Gastroesophageal sphincter (tissue), 4 donors: ENCODE data around the gene ADH4. TPM values are rescaled to one million over a fixed set of nuclear protein-coding genes. Genes with fewer than 3 reads are reported as not detected.

Experiments used
- ATAC-seq: fragments of 150-250 bp; one replicate; pipeline ENCODE4 v1.9.1; 2016; ENCODE audit warnings: mild to moderate bottlenecking, moderate library complexity
- H3K27ac ChIP-seq, 4 donors: fragments of 200-600 bp; sonication (generic) in 3 of 4; 1 replicate in 3 of 4; 2 replicates in 1 of 4; pipeline ENCODE4 v1.5.1; 2016 to 2019
- H3K27me3 ChIP-seq: fragments of 200-600 bp; sonication (generic); one replicate; pipeline ENCODE4 v1.5.1; 2019
- H3K36me3 ChIP-seq, 2 donors: fragments of 200-600 bp; sonication (generic); one replicate each; pipeline ENCODE4 v1.5.1; 2019; ENCODE audit warnings: control low read depth in 1 of 2
- H3K4me1 ChIP-seq, 3 donors: fragments of 200-600 bp; sonication (generic); 1 replicate in 2 of 3; 2 replicates in 1 of 3; pipeline ENCODE4 v1.5.1; 2016 to 2019; ENCODE audit warnings: control low read depth in 2 of 3
- H3K4me3 ChIP-seq, 2 donors: fragments of 200-600 bp; sonication (generic); one replicate each; pipeline ENCODE4 v1.5.1; 2019; ENCODE audit warnings: mild to moderate bottlenecking in 1 of 2, moderate library complexity in 1 of 2
- H3K9me3 ChIP-seq, 3 donors: fragments of 200-600 bp; sonication (generic); one replicate each; pipeline ENCODE4 v1.5.1; 2017 to 2019; ENCODE audit warnings: control low read depth in 2 of 3
- CTCF ChIP-seq, 4 experiments: fragments of 200-600 bp in 2 of 4; fragments of 450-650 bp in 2 of 4; sonication (generic) in 1 of 4; IDR thresholded peaks; one replicate each; pipeline ENCODE4 v1.5.1; 2017 to 2019; ENCODE audit warnings: antibody characterized with exemption in 4 of 4, mild to moderate bottlenecking in 2 of 4, moderate library complexity in 2 of 4
- EP300 ChIP-seq: sonication (generic); formaldehyde crosslinking; IDR thresholded peaks from one replicate; pipeline ENCODE4 v1.6.1; 2017; ENCODE audit warnings: antibody characterized with exemption, mild to moderate bottlenecking
- POLR2A ChIP-seq, 2 donors: fragments of 450-650 bp; IDR thresholded peaks; one replicate each; pipeline ENCODE4 v1.6.1; 2017; ENCODE audit warnings: antibody characterized with exemption in 2 of 2, mild to moderate bottlenecking in 2 of 2, moderate library complexity in 1 of 2
- POLR2AphosphoS5 ChIP-seq: sonication (generic); formaldehyde crosslinking; IDR thresholded peaks from one replicate; pipeline ENCODE4 v1.6.1; 2017; ENCODE audit warnings: antibody characterized with exemption
- WGBS, 2 donors: methylation state at CpG; one replicate each; pipeline ENCODE4 v1.1.5; 2018; ENCODE audit warnings: low coverage in 1 of 2; 5-methylcytosine and 5-hydroxymethylcytosine counted together
- total RNA-seq, 4 donors: library from RNA; depleted of rRNA; stranded (reverse); fragments of >200 nt; gene quantifications; one replicate each; pipeline ENCODE4 v1.1.0, GENCODE V29; 2016

The ADH4 gene
- total RNA-seq, 4 donors from 2014 or later = 1.1 to 10.9 (median 4.1) TPM

- Histone ChIP-seq H3K4me1 (no peaks in the 10 kb centered on the region), H3K27me3 (no peaks in the 10 kb centered on the region), H3K36me3 (peaks cover 0 to 13% of the 10 kb centered on the region in 2 donors), H3K27ac (no peak overlapping the region), H3K9me3 (no peaks in the 10 kb centered on the region), H3K4me3 (no peak overlapping the region)
- TF ChIP-seq POLR2AphosphoS5 (no peak), POLR2A (IDR thresholded peaks at IDR 0.05) (no peak), CTCF (IDR thresholded peaks at IDR 0.05) (no peak), EP300 (no peak)
- 90 to 100% methylated on average over 1 to 3 of the region's 3 CpGs for WGBS, 2 donors
- ATAC-seq = no peak
Measured at GRCh38 chr4:99161373-99162099, 17.4 kb upstream of the ADH4 start.

GRCh38 chr4:99159699-99160098 is 15.6 kb upstream of the ADH4 start:
- Histone ChIP-seq H3K9me3 (no peaks in the 10 kb centered on the region), H3K27ac (no peak overlapping the region), H3K4me1 (no peaks in the 10 kb centered on the region), H3K36me3 (peaks cover 0 to 13% of the 10 kb centered on the region in 2 donors), H3K27me3 (no peaks in the 10 kb centered on the region), H3K4me3 (no peak overlapping the region)
- no peak for ATAC-seq
- TF ChIP-seq EP300 (no peak), POLR2AphosphoS5 (no peak), POLR2A (IDR thresholded peaks at IDR 0.05) (no peak), CTCF (IDR thresholded peaks at IDR 0.05) (no peak)
- whole genome bisulfite sequencing, 2 donors = 75 to 80% methylated on average over 1 of the region's 1 CpG

GRCh38 chr4:99157478-99157935 is 13.4 kb upstream of the ADH4 start:
- no peak for ATAC-seq
- H3K4me1 ChIP-seq = no peaks in the 10 kb centered on the region
- H3K9me3 ChIP-seq = no peaks in the 10 kb centered on the region
- 40 to 64% methylated on average over 3 of the region's 3 CpGs for WGBS, 2 donors
- TF ChIP-seq POLR2AphosphoS5 (no peak), EP300 (no peak), POLR2A (IDR thresholded peaks at IDR 0.05) (no peak), CTCF (IDR thresholded peaks at IDR 0.05) (no peak)
- H3K27me3 ChIP-seq = no peaks in the 10 kb centered on the region
- H3K27ac ChIP-seq = no peak overlapping the region
- peaks cover 0 to 13% of the 10 kb centered on the region in 2 donors for H3K36me3 ChIP-seq
- H3K4me3 ChIP-seq = no peak overlapping the region

- Histone ChIP-seq H3K9me3 (no peaks in the 10 kb centered on the region), H3K27me3 (no peaks in the 10 kb centered on the region), H3K4me1 (no peaks in the 10 kb centered on the region), H3K36me3 (peaks cover 0 to 9% of the 10 kb centered on the region in 2 donors), H3K27ac (no peak overlapping the region), H3K4me3 (no peak overlapping the region)
- 50 to 77% methylated on average over 1 of the region's 1 CpG for WGBS, 2 donors
- TF ChIP-seq POLR2A (IDR thresholded peaks at IDR 0.05) (no peak), CTCF (IDR thresholded peaks at IDR 0.05) (no peak), POLR2AphosphoS5 (no peak), EP300 (no peak)
- no peak for ATAC-seq
Measured at GRCh38 chr4:99156992-99157391, 12.9 kb upstream of the ADH4 start.

- 89 to 94% methylated on average over 4 of the region's 4 CpGs for WGBS, 2 donors
- no peak for ATAC-seq
- Histone ChIP-seq H3K4me1 (no peaks in the 10 kb centered on the region), H3K27me3 (no peaks in the 10 kb centered on the region), H3K27ac (no peak overlapping the region), H3K9me3 (no peaks in the 10 kb centered on the region), H3K4me3 (no peak overlapping the region), H3K36me3 (no peaks in the 10 kb centered on the region)
- TF ChIP-seq POLR2AphosphoS5 = no peak
- no peak for TF ChIP-seq CTCF (IDR thresholded peaks at IDR 0.05)
- no peak for TF ChIP-seq EP300
- no peak for TF ChIP-seq POLR2A (IDR thresholded peaks at IDR 0.05)
Measured at GRCh38 chr4:99154658-99155342, 10.7 kb upstream of the ADH4 start.
